Liver (tissue), 9 donors: ENCODE data around the gene PNPLA2. TPM values are rescaled to one million over a fixed set of nuclear protein-coding genes. Genes with fewer than 3 reads are reported as not detected.

Source experiments
- DNase-seq: peaks from one replicate; pipeline ENCODE4 v3.0.0-alpha.2; 2017; ENCODE audit warnings: low spot score
- H3K27ac ChIP-seq, 2 donors: one replicate each; pipeline ENCODE4 v1.7.0; 2013; ENCODE audit warnings: inconsistent platforms in 2 of 2, low read length in 2 of 2, control low read depth in 1 of 2, low read depth in 1 of 2, mild to moderate bottlenecking in 1 of 2
- H3K27me3 ChIP-seq, 4 donors: one replicate each; pipeline versions ENCODE4 v1.6.1 to v1.7.0; 2013; ENCODE audit warnings: low read length in 3 of 4, inconsistent platforms in 1 of 4, mild to moderate bottlenecking in 1 of 4, moderate library complexity in 1 of 4; ENCODE audit not compliant: control insufficient read depth in 4 of 4, insufficient read depth in 4 of 4
- H3K36me3 ChIP-seq, 4 donors: one replicate each; pipeline versions ENCODE4 v1.6.1 to v1.7.0; 2013; ENCODE audit warnings: low read length in 3 of 4, mild to moderate bottlenecking in 3 of 4, low read depth in 1 of 4, moderate library complexity in 1 of 4; ENCODE audit not compliant: control insufficient read depth in 4 of 4, insufficient read depth in 3 of 4
- H3K4me1 ChIP-seq, 4 donors: one replicate each; pipeline versions ENCODE4 v1.6.1 to v1.7.0; 2013; ENCODE audit warnings: low read length in 3 of 4, mild to moderate bottlenecking in 3 of 4, moderate library complexity in 1 of 4; ENCODE audit not compliant: control insufficient read depth in 4 of 4, insufficient read depth in 4 of 4
- H3K4me3 ChIP-seq, 3 donors: one replicate each; pipeline versions ENCODE4 v1.6.1 to v1.7.0; 2013; ENCODE audit warnings: low read length in 3 of 3, control low read depth in 1 of 3, low read depth in 1 of 3, mild to moderate bottlenecking in 1 of 3
- H3K9ac ChIP-seq, 2 donors: one replicate each; pipeline ENCODE4 v1.7.0; 2013; ENCODE audit warnings: low read length in 2 of 2, mild to moderate bottlenecking in 2 of 2, moderate library complexity in 2 of 2, control low read depth in 1 of 2, low read depth in 1 of 2
- H3K9me3 ChIP-seq, 4 donors: one replicate each; pipeline versions ENCODE4 v1.6.1 to v1.7.0; 2013; ENCODE audit warnings: low read length in 3 of 4; ENCODE audit not compliant: control insufficient read depth in 4 of 4
- EGR1 ChIP-seq, 2 donors: IDR thresholded peaks; 2 replicates each; pipeline ENCODE4 v1.6.1; 2016 to 2018; ENCODE audit warnings: antibody characterized with exemption in 2 of 2, low read depth in 2 of 2
- GABPA ChIP-seq, 2 donors: IDR thresholded peaks in 1 of 2; conservative IDR thresholded peaks in 1 of 2; 2 replicates each; pipeline ENCODE4 v1.6.1; 2016; ENCODE audit warnings: antibody characterized with exemption in 2 of 2, mild to moderate bottlenecking in 1 of 2, moderate library complexity in 1 of 2
- HNF4A ChIP-seq, 2 donors: conservative IDR thresholded peaks; 2 replicates each; pipeline ENCODE4 v1.6.1; 2016; ENCODE audit warnings: antibody characterized with exemption in 2 of 2, mild to moderate bottlenecking in 2 of 2
- JUND ChIP-seq, 2 donors: IDR thresholded peaks; 2 replicates each; pipeline ENCODE4 v1.6.1; 2016; ENCODE audit warnings: antibody characterized with exemption in 2 of 2
- MAX ChIP-seq: IDR thresholded peaks from 2 replicates; pipeline ENCODE4 v1.6.1; 2016; ENCODE audit warnings: antibody characterized with exemption
- NR2F2 ChIP-seq: IDR thresholded peaks from 2 replicates; pipeline ENCODE4 v1.6.1; 2016; ENCODE audit warnings: antibody characterized with exemption
- RAD21 ChIP-seq, 2 donors: IDR thresholded peaks; 2 replicates each; pipeline ENCODE4 v1.6.1; 2016; ENCODE audit warnings: antibody characterized with exemption in 2 of 2, mild to moderate bottlenecking in 2 of 2
- SP1 ChIP-seq: IDR thresholded peaks from 2 replicates; pipeline ENCODE4 v1.6.1; 2018; ENCODE audit warnings: antibody characterized with exemption, mild to moderate bottlenecking
- TAF1 ChIP-seq: conservative IDR thresholded peaks from 2 replicates; pipeline ENCODE4 v1.6.1; 2016; ENCODE audit warnings: antibody characterized with exemption, mild to moderate bottlenecking
- ZBTB33 ChIP-seq: IDR thresholded peaks from 2 replicates; pipeline ENCODE4 v1.6.1; 2016; ENCODE audit warnings: antibody characterized with exemption
- WGBS: extraction: QIAGEN DNeasy Blood & Tissue Kit; methylation state at CpG from one replicate; pipeline ENCODE4 v1.1.7; 2013; 5-methylcytosine and 5-hydroxymethylcytosine counted together
- polyA plus RNA-seq, 2 donors: library from polyadenylated mRNA; stranded (reverse) in 1 of 2; unstranded in 1 of 2; fragments of 200-250 nt in 1 of 2; fragments of >200 nt in 1 of 2; fragmentation: Nextera tagmentation in 1 of 2; extraction: Ambion mirVana in 1 of 2; gene quantifications; one replicate each; pipeline versions ENCODE4 v1.2.1 to v1.2.3, GENCODE V29; 2013 to 2015
- total RNA-seq, 2 donors: library from RNA; depleted of rRNA; stranded (reverse); fragments of >200 nt; gene quantifications; one replicate each; pipeline ENCODE4 v1.2.3, GENCODE V29; 2014
- donor health status: healthy.
- donor health status: healthy.
- donor health status: healthy.
- donor health status: healthy.
- donor health status: healthy.

PNPLA2 gene
- total and polyA plus RNA-seq, 4 donors: 13.7 to 58.9 (median 27.2) TPM

- 11% methylated on average over 66 of the region's 66 CpGs for WGBS
- peaks cover 57 to 91% (median 71%) of the 10 kb centered on the region in 4 donors for H3K4me1 ChIP-seq
- peaks cover 0 to 12% (median 3%) of the 10 kb centered on the region in 4 donors for H3K36me3 ChIP-seq
- H3K27me3 ChIP-seq: no peaks in the 10 kb centered on the region
- peak overlapping the region in 1 of 2 donors; percentile 16 for H3K27ac ChIP-seq
- H3K9me3 ChIP-seq: no peaks in the 10 kb centered on the region
- H3K4me3 ChIP-seq: peak overlapping the region in 1 of 3 donors; percentile 51
- no peak overlapping the region for H3K9ac ChIP-seq
- no peak for DNase-seq
- no peak for TF ChIP-seq EGR1 (IDR thresholded peaks at IDR 0.05; ENCODE audit: low read depth in 2 of 2)
- no peak for TF ChIP-seq TAF1
- TF ChIP-seq NR2F2: peak; percentile 78
- no peak for TF ChIP-seq RAD21 (IDR thresholded peaks at IDR 0.05)
- TF ChIP-seq SP1: peak; percentile 6
- TF ChIP-seq GABPA (IDR thresholded peaks at IDR 0.05 in 1 of 2, conservative IDR thresholded peaks at IDR 0.05 in 1 of 2): no peak
Measured at GRCh38 chr11:827146-827896, 8.6 kb downstream of the PNPLA2 start.

GRCh38 chr11:827897-828192, 9.1 kb downstream of the PNPLA2 start, which contains the start of gene CRACR2B:
Gene CRACR2B, plus strand, starts transcription at chr11:827919. Its CDS starts 689 bp downstream, at chr11:828608.
- no peak within 1 kb of the TSS for H3K9ac ChIP-seq
- no peaks in the 10 kb centered on the region for H3K9me3 ChIP-seq
- TF ChIP-seq HNF4A (conservative IDR thresholded peaks at IDR 0.05): no peak
- TF ChIP-seq TAF1: no peak
- TF ChIP-seq NR2F2: no peak
- no peak for TF ChIP-seq ZBTB33
- no peak for TF ChIP-seq EGR1 (IDR thresholded peaks at IDR 0.05; ENCODE audit: low read depth in 2 of 2)
- TF ChIP-seq SP1: no peak
- TF ChIP-seq MAX: no peak
- no peak for TF ChIP-seq JUND (IDR thresholded peaks at IDR 0.05)
- no peaks in the 10 kb centered on the region for H3K27me3 ChIP-seq
- WGBS: 67% methylated on average over 5 of the region's 5 CpGs
- H3K27ac ChIP-seq: peak within 1 kb of the TSS in 1 of 2 donors; percentile 16
- H3K36me3 ChIP-seq: peaks cover 0 to 11% (median 3%) of the 10 kb centered on the region in 4 donors
- H3K4me3 ChIP-seq: peak within 1 kb of the TSS in 1 of 3 donors; percentile 51
- peaks cover 57 to 91% (median 71%) of the 10 kb centered on the region in 4 donors for H3K4me1 ChIP-seq
- no peak for DNase-seq

GRCh38 chr11:828506-829175, 9.9 kb downstream of the PNPLA2 start:
- H3K36me3 ChIP-seq: peaks cover 0 to 7% (median 3%) of the 10 kb centered on the region in 4 donors
- H3K4me1 ChIP-seq: peaks cover 56 to 90% (median 69%) of the 10 kb centered on the region in 4 donors
- TF ChIP-seq SP1: no peak
- no peaks in the 10 kb centered on the region for H3K9me3 ChIP-seq
- WGBS: 75% methylated on average over 21 of the region's 21 CpGs
- no peak overlapping the region for H3K4me3 ChIP-seq
- peak overlapping the region; percentile 14 to 43 for H3K27ac ChIP-seq
- DNase-seq: no peak
- no peak overlapping the region for H3K9ac ChIP-seq
- H3K27me3 ChIP-seq: no peaks in the 10 kb centered on the region
